Measurements from ENCODE around the gene SAYSD1.

- TF ChIP-seq POLR2A (IDR thresholded peaks at IDR 0.05) = no peak
- TF ChIP-seq CTCF (IDR thresholded peaks at IDR 0.05) = peak in 7 of 12 donors; percentile 22 to 41 (median 27)
These were observed 12.7 kb downstream of the SAYSD1 start for GRCh38 chr6:39102071-39102820.
